Kidney tubule cell (primary cell): Measurements from ENCODE around the gene MAP2K2.
A peak's percentile ranks its signal among the peaks of the same experiment; 100 is the strongest.

Experiments
- DNase-seq: peaks from one replicate; pipeline ENCODE4 v3.0.0-alpha.2; 2018; ENCODE audit warnings: low spot score

Gene MAP2K2

DNA sequence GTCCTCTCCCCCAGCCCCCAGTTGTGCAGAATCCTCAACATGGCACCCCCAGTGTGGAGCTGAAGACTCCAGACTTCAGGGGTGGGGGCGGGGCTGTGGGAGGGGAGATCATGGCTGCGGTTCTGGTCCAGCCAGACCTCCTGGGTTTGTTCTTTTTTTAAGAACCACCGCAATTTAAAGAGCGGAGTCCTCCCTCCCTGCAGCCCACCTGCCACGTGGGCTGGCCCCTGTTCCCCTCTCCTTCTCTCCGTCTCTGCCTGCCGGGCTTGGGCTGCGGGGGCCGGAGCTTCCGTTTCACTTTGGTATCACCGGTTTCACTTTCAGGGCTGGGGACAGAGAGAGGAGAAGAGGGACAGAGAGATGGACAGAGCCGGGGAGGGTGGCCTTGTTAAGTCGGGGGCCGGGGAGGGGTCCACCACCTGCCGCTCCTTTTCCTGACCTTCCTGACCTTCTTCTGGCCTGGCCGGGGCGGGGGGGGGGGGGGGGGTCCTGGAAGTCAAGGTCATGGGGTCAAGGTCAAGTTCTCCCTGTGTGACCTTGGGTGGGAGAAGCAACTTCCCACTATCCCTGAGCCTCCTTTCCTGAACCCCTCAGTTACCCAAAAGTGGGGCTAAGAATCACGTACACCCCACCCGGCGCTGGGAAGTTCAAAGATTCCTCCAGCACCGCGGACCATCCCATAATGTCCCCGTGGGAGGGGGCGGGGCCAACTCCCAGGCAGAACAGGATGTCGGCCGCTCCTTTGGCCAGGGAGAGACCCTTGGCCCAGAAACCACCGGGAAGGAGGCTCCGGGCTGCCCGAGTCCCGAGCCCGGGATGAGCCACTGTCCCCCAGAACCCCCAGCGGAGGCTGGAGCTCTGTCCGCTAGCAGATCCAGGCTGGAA lies 45.9 kb downstream of the MAP2K2 start:
- DNase-seq: no peak

DNA sequence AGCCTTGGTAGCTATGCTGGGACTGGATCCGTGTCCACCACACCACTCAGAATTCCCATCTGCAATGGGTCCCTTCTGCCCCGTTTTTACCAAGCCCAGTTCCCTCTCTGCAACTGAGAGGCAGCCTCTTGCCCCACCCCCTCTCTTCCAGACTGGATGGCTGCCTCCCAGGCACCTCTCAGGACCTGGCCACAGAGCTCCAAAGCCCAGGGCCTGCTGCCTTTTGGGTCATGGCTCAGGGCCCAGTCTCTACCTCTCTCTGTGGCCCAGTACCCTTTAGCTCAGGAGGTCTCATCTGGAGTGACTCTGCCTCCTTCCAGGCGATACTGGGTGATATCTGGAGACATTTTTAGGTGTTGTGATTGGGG lies 46.9 kb downstream of the MAP2K2 start:
- no peak for DNase-seq

DNA sequence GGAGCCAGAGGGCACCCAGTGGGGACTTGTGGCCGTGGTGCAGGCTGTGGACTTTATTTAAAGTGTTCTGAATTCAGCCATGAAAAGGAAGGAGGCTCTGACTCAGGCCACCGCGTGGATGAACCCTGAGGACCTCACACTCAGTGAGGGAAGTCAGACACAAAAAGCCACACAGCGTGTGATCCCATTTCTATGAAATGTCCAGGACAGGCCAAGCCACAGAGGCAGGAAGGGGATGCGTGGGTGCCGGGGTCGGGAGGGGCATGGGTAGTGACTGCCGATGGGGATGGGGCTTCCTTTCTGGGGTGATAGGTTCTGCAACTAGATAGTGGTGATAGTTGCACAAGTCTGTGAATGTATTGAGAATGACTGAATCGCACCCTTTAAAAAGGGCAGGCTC lies 48.5 kb downstream of the MAP2K2 start:
- no peak for DNase-seq

DNA sequence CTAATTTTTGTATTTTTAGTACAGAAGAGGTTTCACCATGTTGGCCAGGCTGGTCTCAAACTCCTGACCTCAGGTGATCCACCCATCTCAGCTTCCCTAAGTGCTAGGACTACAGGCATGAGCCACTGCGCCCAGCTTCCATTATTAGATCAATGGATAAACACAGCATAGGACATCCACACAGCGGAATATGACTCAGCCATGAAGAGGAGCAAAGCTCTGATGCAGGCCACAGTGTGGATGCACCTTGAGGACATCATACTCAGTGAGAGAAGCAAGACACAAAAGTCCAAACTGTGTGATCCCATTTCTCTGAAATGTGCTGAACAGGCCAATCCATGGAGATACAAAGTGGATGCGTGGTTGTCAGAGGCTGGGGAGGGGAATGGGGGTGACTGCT lies 52.3 kb downstream of the MAP2K2 start:
- no peak for DNase-seq

DNA sequence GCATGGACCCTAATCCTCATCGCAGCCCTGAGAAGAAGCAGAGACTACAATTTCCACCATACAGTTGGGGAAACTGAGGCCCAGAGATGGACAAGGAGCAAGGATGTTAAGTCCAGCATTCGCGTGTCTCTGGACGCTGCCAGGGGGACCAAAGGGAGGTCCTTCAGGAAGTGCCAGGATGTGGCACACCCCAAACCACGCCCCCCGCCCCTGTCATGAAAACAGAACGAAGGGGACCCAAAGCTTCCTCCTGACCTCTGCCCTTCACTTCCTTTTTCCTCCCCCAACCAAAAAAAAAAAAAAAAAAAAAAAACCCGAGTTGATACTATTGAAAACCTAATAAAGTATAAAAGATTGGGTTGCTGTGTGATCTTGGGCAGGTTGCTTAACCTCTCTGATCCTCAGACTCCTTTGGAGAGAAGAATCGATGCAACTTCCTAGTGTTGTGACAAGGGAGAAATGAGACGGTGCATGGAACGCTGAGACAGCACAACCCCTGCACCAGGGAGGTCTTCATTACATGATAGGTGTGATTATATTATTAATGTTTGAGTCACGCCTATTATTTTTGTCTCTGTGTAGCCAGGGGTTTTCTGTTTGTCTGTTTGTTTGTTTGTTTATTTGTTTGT lies 54.5 kb downstream of the MAP2K2 start:
- no peak for DNase-seq

DNA sequence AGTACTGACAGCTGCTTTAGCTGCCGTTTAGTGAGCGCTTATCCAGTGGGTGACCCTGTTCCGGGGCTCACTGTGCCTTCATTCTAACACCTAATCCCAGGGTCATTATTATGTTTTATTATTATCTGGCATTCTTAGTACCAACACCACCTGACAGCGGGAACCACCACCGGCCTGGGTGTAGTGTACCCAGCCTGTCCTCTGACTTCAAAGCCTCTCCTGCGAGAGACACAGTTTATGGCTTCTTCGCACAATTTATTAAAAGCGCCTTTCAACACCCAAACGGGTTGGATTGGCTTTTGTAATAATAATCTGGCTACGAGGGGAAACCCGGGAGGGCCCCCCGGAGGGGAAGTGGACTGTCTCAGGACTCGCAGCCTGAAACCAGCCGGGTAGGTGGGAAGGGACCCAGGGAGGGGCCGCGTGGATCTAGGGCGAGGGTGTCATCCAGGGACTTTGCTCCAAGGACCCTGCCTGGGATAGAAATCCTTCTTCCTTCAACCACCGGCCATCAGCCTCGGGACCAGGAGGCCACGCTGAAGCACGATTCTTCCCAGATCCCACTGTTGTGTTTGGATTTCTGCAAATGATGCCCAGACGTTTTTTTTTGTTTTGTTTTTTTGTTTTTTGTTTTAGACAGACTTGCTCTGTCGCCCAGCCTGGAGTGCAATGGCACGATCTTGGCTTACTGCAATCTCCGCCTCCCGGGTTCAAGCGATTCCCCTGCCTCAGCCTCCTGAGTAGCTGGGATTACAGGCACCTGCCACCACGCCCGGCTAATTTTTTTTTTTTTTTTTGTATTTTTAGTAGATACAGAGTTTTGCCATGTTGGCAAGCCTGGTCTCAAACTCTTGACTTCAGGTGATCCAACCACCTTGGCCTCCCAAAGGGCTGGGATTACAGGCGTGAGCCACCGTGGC lies 55.6 kb downstream of the MAP2K2 start:
- DNase-seq: no peak

DNA sequence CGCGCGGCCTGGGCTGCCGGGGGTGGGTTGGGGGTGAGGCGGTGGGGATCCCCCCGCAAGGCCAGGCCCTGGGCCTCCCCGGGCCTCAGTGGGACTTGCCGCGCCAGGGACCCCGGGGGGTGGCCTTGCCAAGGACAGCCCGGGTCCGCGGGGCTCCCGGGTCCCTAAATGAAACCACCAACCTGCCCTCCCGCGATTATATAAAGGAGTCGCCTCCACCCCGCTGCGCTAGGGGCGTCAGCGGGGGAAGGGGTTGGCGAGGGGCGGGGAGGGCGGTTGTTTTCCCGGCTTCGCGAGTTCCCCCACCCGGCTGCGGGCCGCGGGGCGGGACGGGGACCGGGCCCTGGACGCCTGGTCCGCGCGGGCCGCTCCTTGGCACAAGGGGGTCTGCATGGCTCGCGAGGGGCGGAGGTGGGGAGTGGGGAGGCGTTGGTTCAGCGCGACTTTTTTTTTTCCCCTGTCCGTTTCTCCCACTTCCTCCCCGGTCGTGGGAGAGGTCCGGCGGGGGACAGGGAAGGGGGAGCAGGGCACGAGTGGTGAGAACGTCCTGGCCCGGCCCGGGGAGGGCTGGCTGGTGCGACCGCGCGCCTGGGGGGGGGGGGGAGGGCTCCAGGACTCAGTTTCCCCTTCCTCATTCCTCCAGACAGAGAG lies 56.4 kb downstream of the MAP2K2 start:
- DNase-seq: no peak

DNA sequence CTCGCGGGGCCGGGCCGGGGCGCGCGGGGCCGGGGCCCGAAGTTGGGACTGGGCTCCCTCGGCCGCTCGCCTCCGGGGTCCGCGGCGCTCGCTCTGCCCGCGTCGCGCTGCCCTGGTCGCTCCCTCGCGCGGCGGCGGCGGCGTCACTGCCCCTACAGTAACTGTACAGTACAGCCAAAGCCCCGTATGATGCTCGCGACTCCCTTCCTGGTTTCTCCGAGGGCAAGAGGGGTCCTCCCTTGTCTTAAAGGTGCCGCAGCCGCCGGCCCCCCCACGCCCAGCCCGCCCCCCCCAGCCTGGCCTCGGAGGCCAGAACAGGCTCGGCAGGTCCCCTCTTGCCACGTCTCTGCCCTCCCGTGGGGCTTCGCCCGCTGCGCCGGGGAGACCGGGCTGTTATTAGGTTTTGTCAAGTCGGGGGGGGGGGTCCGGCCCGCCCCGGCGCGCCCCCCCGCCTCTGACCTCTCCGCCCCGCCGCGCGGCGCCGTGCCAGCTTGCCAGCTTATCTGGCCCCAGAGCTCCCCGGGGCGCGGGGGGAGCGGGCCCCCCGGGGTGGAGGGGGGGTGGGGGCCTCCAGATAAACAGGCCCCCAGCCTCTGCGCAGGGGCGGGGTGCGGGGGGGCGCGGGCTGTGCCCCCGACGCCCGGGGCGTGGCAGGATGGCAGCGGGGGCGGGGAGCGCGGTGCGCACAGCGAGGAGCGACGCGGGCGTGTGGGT lies 57.1 kb downstream of the MAP2K2 start, which contains the start of gene ZBTB7A:
TSS of gene ZBTB7A (minus strand) at position 218 of the 714 bp plus-strand sequence. CDS start 11,667 bp downstream, outside the sequence.
- DNase-seq: peak; percentile 75

DNA sequence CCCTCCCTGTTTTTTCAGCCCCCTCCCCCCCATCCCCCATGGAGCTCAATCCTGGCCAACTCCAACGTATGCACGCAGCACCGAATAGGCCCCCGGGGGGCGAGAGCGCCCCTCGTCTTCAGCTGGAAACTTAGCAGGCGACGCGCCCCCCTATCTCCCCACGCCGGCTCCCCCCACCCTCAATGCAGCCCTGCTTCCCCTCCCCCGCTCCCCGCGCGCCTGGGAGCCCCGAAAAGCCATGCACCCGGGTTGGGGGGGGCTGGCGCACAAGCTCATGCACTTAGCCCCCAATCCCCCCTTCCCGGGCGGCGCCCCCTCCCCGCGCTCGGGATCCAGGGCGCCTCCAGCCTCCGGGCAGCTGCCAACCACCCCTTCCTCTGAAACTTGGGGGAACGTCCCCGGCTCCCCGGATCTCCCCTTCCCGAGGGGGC lies 57.7 kb downstream of the MAP2K2 start:
- no peak for DNase-seq

DNA sequence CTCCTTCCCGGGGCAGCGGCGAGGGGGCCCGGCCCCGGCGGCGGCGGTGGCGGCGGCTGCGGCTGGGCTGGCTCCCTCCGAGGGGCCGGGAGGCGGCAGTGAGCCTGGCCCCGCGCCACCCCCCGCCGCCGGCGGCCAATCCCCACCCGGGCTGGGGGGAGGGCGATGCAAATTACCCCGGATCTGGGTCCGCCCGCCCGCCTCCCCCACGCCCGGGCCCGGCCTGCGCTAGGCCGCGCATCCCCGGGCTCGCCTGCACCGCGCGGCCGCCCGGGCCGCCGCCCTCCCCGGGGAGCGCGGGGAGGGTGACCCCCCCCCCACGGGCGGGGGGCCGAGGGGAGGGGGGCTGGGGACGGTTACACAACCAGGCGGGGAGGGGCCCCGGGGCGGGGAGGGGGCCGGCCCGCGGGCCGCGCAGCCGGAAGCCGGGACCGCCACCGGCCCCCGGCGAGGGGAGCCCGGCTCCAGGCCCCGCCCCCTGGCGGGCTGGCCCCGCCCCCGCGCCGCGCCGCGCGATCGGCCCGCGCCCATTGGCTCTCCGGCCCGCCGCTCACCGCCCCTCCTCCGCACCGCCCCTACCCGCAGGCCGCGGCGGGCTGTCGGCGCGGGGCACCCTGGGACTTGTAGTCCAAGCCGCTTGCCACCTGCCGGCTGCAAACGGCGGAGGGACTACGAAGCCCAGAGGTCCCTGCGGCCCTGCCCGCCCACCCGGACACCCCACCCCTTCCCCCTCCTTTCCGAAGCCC lies 58.3 kb downstream of the MAP2K2 start:
- DNase-seq: peak; percentile 98

DNA sequence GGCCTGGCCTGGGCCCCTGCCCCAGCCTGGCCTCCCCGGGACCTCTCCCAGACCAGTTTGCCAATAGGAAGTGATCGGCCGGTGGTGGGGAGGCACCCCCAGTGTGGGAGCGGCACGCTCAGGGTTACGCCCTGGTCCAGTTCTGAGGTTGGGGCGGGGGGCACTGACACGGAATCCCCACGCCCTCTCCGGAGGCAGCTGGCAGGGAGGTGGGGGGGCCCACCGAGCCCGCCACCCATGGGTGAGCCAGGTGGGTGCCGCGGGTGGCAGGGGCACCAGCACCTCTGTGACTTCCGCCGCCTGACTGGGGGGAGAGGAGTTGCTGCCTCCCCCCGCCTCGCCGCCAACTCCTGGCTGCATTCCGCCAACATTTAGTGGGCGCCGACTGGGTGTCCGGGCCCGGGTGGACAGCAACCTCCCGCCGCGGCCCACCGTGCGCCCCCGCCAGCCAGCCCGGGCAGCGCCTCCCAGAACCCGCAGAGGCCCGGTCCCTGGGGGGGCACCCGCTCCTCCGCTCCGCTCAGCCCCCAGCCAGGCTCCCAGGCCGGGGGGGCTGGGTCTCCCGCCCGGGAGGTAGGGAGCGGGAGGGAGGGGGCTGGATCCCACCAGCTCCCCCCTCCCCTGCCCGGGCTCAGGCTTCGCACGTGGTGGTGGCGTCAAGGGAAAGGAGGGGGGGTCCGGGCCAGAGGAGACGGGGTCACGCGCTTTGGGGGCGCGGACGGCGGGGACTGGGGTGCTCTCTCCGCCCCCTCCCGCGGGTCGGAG lies 59.2 kb downstream of the MAP2K2 start:
- peak; percentile 43 for DNase-seq

DNA sequence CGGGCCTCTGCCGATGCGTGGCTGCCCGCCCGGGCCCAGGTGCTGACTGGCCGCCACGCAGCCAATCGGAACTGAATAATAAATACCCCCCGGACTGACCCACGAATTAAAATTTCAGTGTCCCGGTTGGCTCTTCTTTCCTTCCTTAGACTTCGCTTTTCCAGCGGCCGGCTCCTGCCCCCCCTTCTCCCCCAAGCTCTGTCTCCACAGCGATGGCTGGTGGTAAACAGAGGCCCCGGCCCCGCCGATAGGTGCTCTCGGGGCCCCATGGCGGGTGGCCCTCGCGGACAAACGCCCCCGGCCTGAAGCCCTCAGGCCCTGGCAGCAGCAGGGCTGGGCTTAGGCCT lies 59.8 kb downstream of the MAP2K2 start:
- peak; percentile 54 for DNase-seq

DNA sequence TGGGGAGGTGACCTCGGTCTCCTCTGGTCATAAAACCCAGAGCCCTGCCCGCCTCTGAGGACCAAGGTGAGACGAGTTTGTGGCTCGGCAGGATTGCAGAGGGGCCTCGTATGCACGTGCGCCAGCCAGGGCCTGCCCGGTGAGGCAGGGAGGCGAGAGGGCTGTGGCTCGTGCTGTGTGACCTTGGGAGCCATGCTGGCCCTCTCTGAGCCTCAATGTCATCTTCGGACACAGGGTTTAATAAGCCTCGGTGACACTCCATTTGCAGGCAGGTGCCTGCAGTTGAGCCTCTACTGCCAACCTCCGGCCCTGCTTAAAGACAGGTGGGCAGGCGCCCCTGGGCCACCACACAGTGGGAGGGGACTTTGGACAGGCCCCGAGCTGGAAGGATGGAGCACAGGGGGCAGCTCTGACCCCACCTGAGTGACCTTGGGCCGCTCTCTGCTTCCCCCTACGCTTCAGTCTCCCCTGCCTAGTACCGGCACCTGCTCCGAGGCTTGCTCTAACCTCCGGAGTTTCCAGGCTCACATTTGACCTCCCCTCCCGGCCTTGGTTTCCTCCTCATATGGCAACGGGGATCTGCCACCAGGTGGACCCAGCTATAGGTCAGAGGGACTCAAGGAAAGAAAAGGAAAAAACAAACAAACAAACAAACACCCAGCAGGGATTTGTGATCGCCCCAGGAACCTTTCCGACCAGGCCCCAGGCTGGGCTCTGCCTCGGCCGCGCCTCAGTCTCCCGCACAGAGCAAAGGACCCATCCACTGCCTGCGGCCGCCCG lies 60.4 kb downstream of the MAP2K2 start:
- DNase-seq: peak; percentile 34

DNA sequence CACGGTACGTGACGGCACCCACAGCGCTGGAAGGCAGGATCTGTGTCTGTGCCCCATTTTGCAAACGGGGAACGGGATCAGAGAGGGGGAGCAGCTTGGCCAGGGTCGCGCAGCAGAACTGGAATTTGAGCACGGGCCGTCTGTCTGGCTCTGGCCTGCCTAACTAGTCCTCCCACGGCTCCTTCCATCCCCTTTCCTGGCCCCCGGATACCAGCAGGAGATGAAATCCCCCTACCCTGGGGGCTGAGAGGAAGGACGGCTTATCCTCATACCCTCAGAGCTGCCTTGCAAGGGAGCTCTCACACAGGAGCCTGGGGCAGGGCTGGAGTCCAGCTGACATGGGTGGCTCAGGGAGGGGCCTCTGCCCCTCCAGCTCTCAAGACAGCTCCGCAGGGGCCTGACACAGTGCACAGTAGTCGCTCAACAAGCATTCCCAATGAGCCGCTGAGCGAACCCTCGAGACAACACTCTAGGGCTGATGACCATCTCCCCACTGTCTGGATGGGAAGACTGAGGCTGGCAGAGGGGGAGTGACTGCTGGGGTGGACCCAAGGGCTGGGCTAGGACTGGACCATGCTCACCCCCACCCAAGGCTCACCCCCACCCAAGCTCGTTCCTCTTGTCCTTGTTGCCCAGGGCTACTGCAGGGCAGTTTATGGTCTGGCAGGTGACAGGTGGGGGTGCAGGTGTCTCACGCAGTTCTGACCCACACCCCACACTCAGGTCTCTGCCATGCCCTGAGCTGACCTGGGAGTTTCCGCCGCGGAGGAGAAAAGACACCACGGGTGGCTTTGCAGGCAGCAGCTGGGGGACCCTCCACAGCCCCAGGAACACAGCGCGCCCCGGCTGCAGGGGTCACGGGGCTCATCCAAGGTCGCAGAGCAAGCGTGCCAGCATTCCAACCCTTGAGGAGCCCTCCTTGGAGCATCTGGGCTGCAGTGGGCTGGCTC lies 61.2 kb downstream of the MAP2K2 start:
- no peak for DNase-seq

DNA sequence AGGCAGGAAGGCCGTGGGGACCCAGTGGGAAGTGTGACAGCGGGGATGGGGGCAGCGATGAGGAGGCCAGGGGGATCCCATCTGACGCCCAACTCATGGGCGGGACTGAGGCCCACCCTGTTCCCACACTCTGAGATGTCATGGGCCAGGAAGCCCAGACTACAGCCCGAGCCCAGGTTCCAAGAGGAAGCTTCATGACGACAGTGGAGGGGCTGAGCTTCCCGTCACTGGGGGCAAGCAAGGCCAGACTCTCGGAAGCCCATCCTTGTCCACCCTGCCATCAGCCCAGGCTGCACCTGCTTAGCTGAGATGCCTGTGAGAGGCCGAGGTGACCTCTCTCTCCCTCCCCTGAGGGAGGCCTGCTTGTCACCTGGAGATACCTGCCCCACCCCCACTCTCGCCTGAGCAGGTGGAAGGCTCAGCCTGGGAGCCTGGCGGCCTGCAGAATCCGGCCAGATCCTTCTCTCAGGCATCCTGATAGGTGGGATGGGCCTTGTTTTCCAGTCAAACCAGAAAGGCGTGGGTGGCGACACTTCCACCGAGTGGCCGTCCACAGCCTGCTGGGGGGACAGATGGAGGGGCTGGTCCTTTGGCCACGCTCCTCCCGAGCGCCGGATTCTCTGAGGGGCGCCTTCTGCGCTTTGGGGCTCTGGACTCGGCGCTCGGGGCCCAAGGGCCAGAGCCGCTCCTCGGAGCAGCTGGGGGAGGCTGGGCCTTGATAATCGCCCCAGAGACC lies 62.1 kb downstream of the MAP2K2 start:
- DNase-seq: peak; percentile 56

DNA sequence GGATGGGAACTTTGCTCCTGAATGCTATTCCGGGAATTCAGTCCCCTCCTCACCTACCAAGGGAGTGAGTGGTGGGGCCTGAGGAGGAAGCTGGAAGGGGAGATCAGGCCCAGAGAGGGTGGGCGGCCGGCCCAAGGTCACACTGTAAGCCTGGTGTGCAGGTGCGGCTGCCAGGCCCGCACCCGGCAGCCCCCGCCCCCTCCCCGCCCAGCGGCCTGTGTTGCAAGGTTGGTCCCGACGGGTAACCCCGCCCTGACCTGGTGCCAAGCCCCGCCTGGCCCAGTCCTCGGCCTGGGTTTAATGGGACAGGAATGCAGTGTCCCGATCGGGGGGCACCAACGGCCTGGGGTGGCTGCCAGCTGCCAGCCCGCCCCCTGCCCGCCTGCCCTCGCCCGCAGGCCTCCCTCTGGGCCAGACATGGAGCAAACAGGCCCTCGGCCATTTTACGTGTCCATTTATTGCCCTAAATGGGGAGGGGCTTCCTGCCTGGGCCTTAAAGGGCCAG lies 62.7 kb downstream of the MAP2K2 start:
- peak; percentile 58 for DNase-seq

DNA sequence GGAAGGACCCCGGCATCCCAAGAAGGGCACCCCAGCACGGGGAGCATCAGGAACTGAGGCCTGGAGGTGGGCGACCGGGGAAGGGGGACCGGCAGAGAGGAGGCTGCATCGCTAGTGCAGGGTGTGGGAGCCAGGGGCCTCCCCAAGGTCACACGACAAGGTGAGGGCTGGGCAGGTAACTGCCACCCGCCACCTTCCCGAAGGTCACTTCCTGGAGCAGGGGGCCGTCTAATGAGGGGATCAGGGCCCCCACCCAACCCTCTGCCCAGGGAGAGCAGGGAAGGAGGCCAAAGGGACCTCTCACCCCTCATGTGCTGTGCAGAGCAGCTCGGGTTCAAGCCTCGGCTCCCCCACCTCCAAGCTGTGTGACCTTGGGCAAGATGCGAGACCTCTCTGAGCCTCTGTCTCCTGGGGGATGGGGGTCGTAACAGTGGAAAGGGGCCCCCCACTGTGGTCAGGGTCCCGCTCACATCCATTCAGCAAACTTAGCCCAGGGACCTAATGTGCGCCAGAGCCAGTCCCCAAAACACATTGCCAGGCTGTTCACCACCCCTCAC lies 63.2 kb downstream of the MAP2K2 start:
- DNase-seq: no peak
